Measurements from ENCODE around the gene KIF26B.

Gene KIF26B

GRCh38 chr1:245370175-245370825 is 215.5 kb downstream of the KIF26B start:
- Histone ChIP-seq H3F3A (ENCODE audit: insufficient read depth, low read length) (no peaks in the 10 kb centered on the region), H3K27me3 (ENCODE audit: insufficient read depth, low read length) (no peaks in the 10 kb centered on the region), H3K9me2 (ENCODE audit: low read depth, low read length) (no peaks in the 10 kb centered on the region), H3K9ac (ENCODE audit: low read length) (no peak overlapping the region), H2AFZ (ENCODE audit: low read length) (no peak overlapping the region), H3K79me2 (ENCODE audit: insufficient read depth, low read length) (no peaks in the 10 kb centered on the region), H3K9me3 (ENCODE audit: low read length) (no peaks in the 10 kb centered on the region), H3K36me3 (ENCODE audit: insufficient read depth, low read length) (no peaks in the 10 kb centered on the region), H3K4me1 (ENCODE audit: insufficient read depth, low read length, severe bottlenecking) (no peaks in the 10 kb centered on the region), H3K4me3 (ENCODE audit: low read depth, low read length, poor library complexity, severe bottlenecking) (no peak overlapping the region), H3K4me2 (ENCODE audit: low read length) (no peak overlapping the region), H3K27ac (ENCODE audit: low read depth, low read length, poor library complexity, severe bottlenecking) (no peak overlapping the region), H4K20me1 (ENCODE audit: insufficient read depth, low read length) (no peaks in the 10 kb centered on the region)
- no peak for TF ChIP-seq EZH2 (IDR thresholded peaks at IDR 0.05; ENCODE audit: borderline replicate concordance, low read length)
- TF ChIP-seq CTCF (IDR thresholded peaks at IDR 0.05; ENCODE audit: low read length): no peak

- Histone ChIP-seq H3K79me2 (ENCODE audit: insufficient read depth, low read length) (no peaks in the 10 kb centered on the region), H3K36me3 (ENCODE audit: insufficient read depth, low read length) (no peaks in the 10 kb centered on the region), H3F3A (ENCODE audit: insufficient read depth, low read length) (no peaks in the 10 kb centered on the region), H3K4me1 (ENCODE audit: insufficient read depth, low read length, severe bottlenecking) (no peaks in the 10 kb centered on the region), H3K9me3 (ENCODE audit: low read length) (no peaks in the 10 kb centered on the region), H3K27ac (ENCODE audit: low read depth, low read length, poor library complexity, severe bottlenecking) (no peak overlapping the region), H4K20me1 (ENCODE audit: insufficient read depth, low read length) (no peaks in the 10 kb centered on the region), H3K4me3 (ENCODE audit: low read depth, low read length, poor library complexity, severe bottlenecking) (no peak overlapping the region), H2AFZ (ENCODE audit: low read length) (no peak overlapping the region), H3K4me2 (ENCODE audit: low read length) (no peak overlapping the region), H3K9ac (ENCODE audit: low read length) (no peak overlapping the region), H3K9me2 (ENCODE audit: low read depth, low read length) (no peaks in the 10 kb centered on the region), H3K27me3 (ENCODE audit: insufficient read depth, low read length) (no peaks in the 10 kb centered on the region)
- TF ChIP-seq EZH2 (IDR thresholded peaks at IDR 0.05; ENCODE audit: borderline replicate concordance, low read length) (no peak), CTCF (IDR thresholded peaks at IDR 0.05; ENCODE audit: low read length) (no peak)
These were observed 216.3 kb downstream of the KIF26B start for GRCh38 chr1:245370905-245371581.

- no peak overlapping the region for H3K4me2 ChIP-seq (ENCODE audit: low read length)
- H3F3A ChIP-seq (ENCODE audit: insufficient read depth, low read length): no peaks in the 10 kb centered on the region
- TF ChIP-seq EZH2 (IDR thresholded peaks at IDR 0.05; ENCODE audit: borderline replicate concordance, low read length) (no peak), CTCF (IDR thresholded peaks at IDR 0.05; ENCODE audit: low read length) (no peak)
- H3K9me3 ChIP-seq (ENCODE audit: low read length): no peaks in the 10 kb centered on the region
- no peaks in the 10 kb centered on the region for H3K4me1 ChIP-seq (ENCODE audit: insufficient read depth, low read length, severe bottlenecking)
- no peaks in the 10 kb centered on the region for H3K36me3 ChIP-seq (ENCODE audit: insufficient read depth, low read length)
- H3K27me3 ChIP-seq (ENCODE audit: insufficient read depth, low read length): no peaks in the 10 kb centered on the region
- H3K9me2 ChIP-seq (ENCODE audit: low read depth, low read length): no peaks in the 10 kb centered on the region
- H2AFZ ChIP-seq (ENCODE audit: low read length): no peak overlapping the region
- H3K79me2 ChIP-seq (ENCODE audit: insufficient read depth, low read length): no peaks in the 10 kb centered on the region
- no peaks in the 10 kb centered on the region for H4K20me1 ChIP-seq (ENCODE audit: insufficient read depth, low read length)
- no peak overlapping the region for H3K9ac ChIP-seq (ENCODE audit: low read length)
- H3K4me3 ChIP-seq (ENCODE audit: low read depth, low read length, poor library complexity, severe bottlenecking): no peak overlapping the region
- no peak overlapping the region for H3K27ac ChIP-seq (ENCODE audit: low read depth, low read length, poor library complexity, severe bottlenecking)
These were observed 218.3 kb downstream of the KIF26B start for GRCh38 chr1:245373131-245373530.
